WTC11 (cell line): ENCODE measurements around the gene TOMM6. TPM values are rescaled to one million over a fixed set of nuclear protein-coding genes. Genes with fewer than 3 reads are reported as not detected.

Experiments used
- ATAC-seq: fragments of 200-7000 bp; cut with Tn5 transposase; 2 replicates; pipeline ENCODE4 v1.10.0; 2021; ENCODE audit warnings: mild to moderate bottlenecking, moderate library complexity
- CTCF ChIA-PET: fragments of 300-600 bp; sonication (Branson Sonifier 250); formaldehyde crosslinking; loops from one replicate; lab custom pipeline; 2021; ENCODE audit warnings: antibody characterized with exemption; lab: Charles Lee
- POLR2A ChIA-PET: fragments of 350-600 bp; sonication (Branson Sonifier 250); formaldehyde crosslinking; loops from one replicate; lab custom pipeline; 2021; ENCODE audit warnings: antibody characterized with exemption; lab: Charles Lee
- DNase-seq: peaks from one replicate; pipeline ENCODE4 v3.0.0; 2021; ENCODE audit warnings: low spot score
- H3K27ac Mint-ChIP-seq: 2 replicates; pipeline ENCODE4 v1.8.0; 2021; ENCODE audit warnings: mixed read lengths
- H3K27me3 Mint-ChIP-seq: 2 replicates; pipeline ENCODE4 v1.8.0; 2021; ENCODE audit warnings: low read depth, mild to moderate bottlenecking, moderate library complexity, mixed read lengths
- H3K36me3 Mint-ChIP-seq: 2 replicates; pipeline ENCODE4 v1.8.0; 2021; ENCODE audit warnings: mixed read lengths
- H3K4me1 Mint-ChIP-seq: 2 replicates; pipeline ENCODE4 v1.8.0; 2022; ENCODE audit warnings: mixed read lengths
- H3K4me3 Mint-ChIP-seq: 2 replicates; pipeline ENCODE4 v1.8.0; 2021; ENCODE audit warnings: mild to moderate bottlenecking, moderate library complexity, mixed read lengths
- H3K9me3 Mint-ChIP-seq: 2 replicates; pipeline ENCODE4 v1.8.0; 2021; ENCODE audit warnings: mixed read lengths
- ATF3 ChIP-seq: sonication (generic); formaldehyde crosslinking; conservative IDR thresholded peaks from 2 replicates; pipeline ENCODE4 v1.8.1; 2022; ENCODE audit warnings: mild to moderate bottlenecking, missing genetic modification reagents
- ELF4 ChIP-seq: sonication (generic); formaldehyde crosslinking; IDR thresholded peaks from 2 replicates; pipeline ENCODE4 v1.8.1; 2022; ENCODE audit warnings: low read depth, mild to moderate bottlenecking, moderate library complexity, missing genetic modification reagents
- FOXK1 ChIP-seq: sonication (generic); formaldehyde crosslinking; IDR thresholded peaks from 2 replicates; pipeline ENCODE4 v1.8.0; 2022; ENCODE audit warnings: mild to moderate bottlenecking, moderate library complexity, missing genetic modification reagents
- FOXP1 ChIP-seq: sonication (generic); formaldehyde crosslinking; IDR thresholded peaks from 2 replicates; pipeline ENCODE4 v1.8.0; 2022; ENCODE audit warnings: missing genetic modification reagents, mild to moderate bottlenecking, moderate library complexity, borderline replicate concordance
- GABPB1 ChIP-seq: sonication (generic); formaldehyde crosslinking; IDR thresholded peaks from 2 replicates; pipeline ENCODE4 v1.8.1; 2023; ENCODE audit warnings: mild to moderate bottlenecking, missing genetic modification reagents
- NFE2L1 ChIP-seq: sonication (generic); formaldehyde crosslinking; IDR thresholded peaks from 2 replicates; pipeline ENCODE4 v1.8.1; 2023; ENCODE audit warnings: missing genetic modification reagents
- RORB ChIP-seq: fragments of 250-450 bp; sonication (Bioruptor Pico); IDR thresholded peaks from 2 replicates; pipeline ENCODE4 v1.9.0; 2021; ENCODE audit warnings: mild to moderate bottlenecking
- TP53 ChIP-seq: sonication (generic); formaldehyde crosslinking; IDR thresholded peaks from 2 replicates; pipeline ENCODE4 v1.8.1; 2023; ENCODE audit warnings: mild to moderate bottlenecking, missing genetic modification reagents
- ZNF532 ChIP-seq: fragments of 250-450 bp; sonication (Bioruptor Pico); IDR thresholded peaks from 2 replicates; pipeline ENCODE4 v1.9.0; 2021; ENCODE audit warnings: mild to moderate bottlenecking, borderline replicate concordance
- total RNA-seq: library from RNA; stranded (reverse); gene quantifications from 3 replicates; pipeline ENCODE4 v1.2.3, GENCODE V29; 2021
- TF ChIP-seq, protein P1 (sequence below): sonication (generic); formaldehyde crosslinking; IDR thresholded peaks from 2 replicates; pipeline ENCODE4 v1.8.0; 2022; ENCODE audit warnings: mild to moderate bottlenecking, missing genetic modification reagents
- TF ChIP-seq, protein P2 (sequence below): sonication (generic); formaldehyde crosslinking; conservative IDR thresholded peaks from 2 replicates; pipeline ENCODE4 v1.8.1; 2023; ENCODE audit warnings: mild to moderate bottlenecking, low read depth, missing genetic modification reagents, moderate library complexity
- TF ChIP-seq, protein P3 (sequence below): sonication (generic); formaldehyde crosslinking; IDR thresholded peaks from 2 replicates; pipeline ENCODE4 v1.8.0; 2022; ENCODE audit warnings: mild to moderate bottlenecking, missing genetic modification reagents
- TF ChIP-seq, protein P4 (sequence below): sonication (generic); formaldehyde crosslinking; IDR thresholded peaks from 2 replicates; pipeline ENCODE4 v1.8.1; 2023; ENCODE audit warnings: mild to moderate bottlenecking, missing genetic modification reagents

The TOMM6 gene
- total RNA-seq, 1 experiment from 2014 or later, result 233 TPM

GRCh38 chr6:41740366-41741162 is 46.9 kb upstream of the TOMM6 start (continued):
- TF ChIP-seq, protein P1, sequence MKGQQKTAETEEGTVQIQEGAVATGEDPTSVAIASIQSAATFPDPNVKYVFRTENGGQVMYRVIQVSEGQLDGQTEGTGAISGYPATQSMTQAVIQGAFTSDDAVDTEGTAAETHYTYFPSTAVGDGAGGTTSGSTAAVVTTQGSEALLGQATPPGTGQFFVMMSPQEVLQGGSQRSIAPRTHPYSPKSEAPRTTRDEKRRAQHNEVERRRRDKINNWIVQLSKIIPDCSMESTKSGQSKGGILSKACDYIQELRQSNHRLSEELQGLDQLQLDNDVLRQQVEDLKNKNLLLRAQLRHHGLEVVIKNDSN, result no peak
- TF ChIP-seq ATF3 (no peak), ZNF532 (no peak), FOXK1 (CRISPR knock-in tag) (no peak), RORB (CRISPR knock-in tag) (no peak), TP53 (CRISPR knock-in tag) (no peak), ELF4 (CRISPR knock-in tag) (no peak), NFE2L1 (CRISPR knock-in tag) (no peak), FOXP1 (CRISPR knock-in tag) (no peak)
- TF ChIP-seq, protein P2, sequence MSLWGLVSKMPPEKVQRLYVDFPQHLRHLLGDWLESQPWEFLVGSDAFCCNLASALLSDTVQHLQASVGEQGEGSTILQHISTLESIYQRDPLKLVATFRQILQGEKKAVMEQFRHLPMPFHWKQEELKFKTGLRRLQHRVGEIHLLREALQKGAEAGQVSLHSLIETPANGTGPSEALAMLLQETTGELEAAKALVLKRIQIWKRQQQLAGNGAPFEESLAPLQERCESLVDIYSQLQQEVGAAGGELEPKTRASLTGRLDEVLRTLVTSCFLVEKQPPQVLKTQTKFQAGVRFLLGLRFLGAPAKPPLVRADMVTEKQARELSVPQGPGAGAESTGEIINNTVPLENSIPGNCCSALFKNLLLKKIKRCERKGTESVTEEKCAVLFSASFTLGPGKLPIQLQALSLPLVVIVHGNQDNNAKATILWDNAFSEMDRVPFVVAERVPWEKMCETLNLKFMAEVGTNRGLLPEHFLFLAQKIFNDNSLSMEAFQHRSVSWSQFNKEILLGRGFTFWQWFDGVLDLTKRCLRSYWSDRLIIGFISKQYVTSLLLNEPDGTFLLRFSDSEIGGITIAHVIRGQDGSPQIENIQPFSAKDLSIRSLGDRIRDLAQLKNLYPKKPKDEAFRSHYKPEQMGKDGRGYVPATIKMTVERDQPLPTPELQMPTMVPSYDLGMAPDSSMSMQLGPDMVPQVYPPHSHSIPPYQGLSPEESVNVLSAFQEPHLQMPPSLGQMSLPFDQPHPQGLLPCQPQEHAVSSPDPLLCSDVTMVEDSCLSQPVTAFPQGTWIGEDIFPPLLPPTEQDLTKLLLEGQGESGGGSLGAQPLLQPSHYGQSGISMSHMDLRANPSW (CRISPR knock-in tag), result no peak
- TF ChIP-seq, protein P3, sequence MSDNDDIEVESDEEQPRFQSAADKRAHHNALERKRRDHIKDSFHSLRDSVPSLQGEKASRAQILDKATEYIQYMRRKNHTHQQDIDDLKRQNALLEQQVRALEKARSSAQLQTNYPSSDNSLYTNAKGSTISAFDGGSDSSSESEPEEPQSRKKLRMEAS, result no peak

DNA sequence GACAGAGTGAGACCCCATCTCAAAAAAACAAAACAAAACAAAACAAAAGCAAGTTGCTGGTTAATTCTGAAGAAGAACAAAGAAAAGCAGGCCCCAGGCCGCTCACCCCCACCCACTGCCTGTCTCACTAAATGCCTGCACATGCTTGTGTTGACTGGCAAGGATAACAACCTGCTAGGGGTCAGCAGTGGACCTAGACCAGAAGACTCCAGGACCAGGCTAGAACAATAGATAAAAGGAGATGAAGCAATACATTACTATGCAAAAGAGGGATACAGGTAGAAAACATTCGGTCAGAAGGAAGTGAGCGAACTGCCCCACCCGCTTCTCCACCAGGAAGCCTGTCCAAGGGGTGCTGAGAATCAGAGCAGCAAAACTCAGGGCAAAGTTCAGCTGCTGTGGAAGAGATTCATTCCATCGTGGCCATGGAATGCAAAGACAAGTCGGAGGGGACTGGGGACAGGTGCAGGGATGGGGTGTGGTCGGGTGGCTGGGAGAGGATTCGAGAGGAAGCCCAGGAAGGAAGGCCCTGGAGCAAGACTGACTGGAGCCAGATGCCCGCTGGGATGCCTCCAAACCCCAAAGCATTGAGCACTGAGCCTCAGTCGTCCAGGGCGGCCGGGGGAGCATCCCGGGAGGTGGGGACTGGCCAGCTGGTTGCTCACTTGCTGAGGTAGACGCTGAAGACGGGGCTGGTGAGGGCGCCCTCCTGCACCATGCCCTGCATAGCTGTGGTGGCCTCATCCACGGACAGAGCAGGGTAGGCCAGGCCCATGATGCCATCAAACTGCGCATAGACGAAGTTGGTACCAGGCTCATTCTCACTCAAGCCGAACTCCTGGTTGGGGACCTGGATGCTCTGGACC is 45.6 kb upstream of the TOMM6 start:
- Mint-ChIP-seq H3K27me3 (peaks cover 3% of the 10 kb centered on the region; the same call in 1 of the 2 replicates), H3K4me3 (no peak overlapping the region), H3K36me3 (no peaks in the 10 kb centered on the region), H3K4me1 (no peaks in the 10 kb centered on the region), H3K9me3 (no peaks in the 10 kb centered on the region), H3K27ac (no peak overlapping the region)
- ATAC-seq, result no peak
- ChIA-PET CTCF (no interaction called here), POLR2A (no interaction called here)
- no peak for DNase-seq
- TF ChIP-seq, protein P4, sequence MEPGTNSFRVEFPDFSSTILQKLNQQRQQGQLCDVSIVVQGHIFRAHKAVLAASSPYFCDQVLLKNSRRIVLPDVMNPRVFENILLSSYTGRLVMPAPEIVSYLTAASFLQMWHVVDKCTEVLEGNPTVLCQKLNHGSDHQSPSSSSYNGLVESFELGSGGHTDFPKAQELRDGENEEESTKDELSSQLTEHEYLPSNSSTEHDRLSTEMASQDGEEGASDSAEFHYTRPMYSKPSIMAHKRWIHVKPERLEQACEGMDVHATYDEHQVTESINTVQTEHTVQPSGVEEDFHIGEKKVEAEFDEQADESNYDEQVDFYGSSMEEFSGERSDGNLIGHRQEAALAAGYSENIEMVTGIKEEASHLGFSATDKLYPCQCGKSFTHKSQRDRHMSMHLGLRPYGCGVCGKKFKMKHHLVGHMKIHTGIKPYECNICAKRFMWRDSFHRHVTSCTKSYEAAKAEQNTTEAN (CRISPR knock-in tag), result no peak
- peak; percentile 62; the same call in 1 of the 2 replicates for TF ChIP-seq GABPB1 (CRISPR knock-in tag)
